Activated effector memory CD4-positive, alpha-beta T cell treated with Interleukin-2 at 50 U/mL for 16 hours (primary cell): Measurements from ENCODE around the gene SNX8.

ENCODE experiments used
- DNase-seq: peaks from one replicate; pipeline ENCODE4 v3.0.0-alpha.2; 2020

Gene SNX8

DNA sequence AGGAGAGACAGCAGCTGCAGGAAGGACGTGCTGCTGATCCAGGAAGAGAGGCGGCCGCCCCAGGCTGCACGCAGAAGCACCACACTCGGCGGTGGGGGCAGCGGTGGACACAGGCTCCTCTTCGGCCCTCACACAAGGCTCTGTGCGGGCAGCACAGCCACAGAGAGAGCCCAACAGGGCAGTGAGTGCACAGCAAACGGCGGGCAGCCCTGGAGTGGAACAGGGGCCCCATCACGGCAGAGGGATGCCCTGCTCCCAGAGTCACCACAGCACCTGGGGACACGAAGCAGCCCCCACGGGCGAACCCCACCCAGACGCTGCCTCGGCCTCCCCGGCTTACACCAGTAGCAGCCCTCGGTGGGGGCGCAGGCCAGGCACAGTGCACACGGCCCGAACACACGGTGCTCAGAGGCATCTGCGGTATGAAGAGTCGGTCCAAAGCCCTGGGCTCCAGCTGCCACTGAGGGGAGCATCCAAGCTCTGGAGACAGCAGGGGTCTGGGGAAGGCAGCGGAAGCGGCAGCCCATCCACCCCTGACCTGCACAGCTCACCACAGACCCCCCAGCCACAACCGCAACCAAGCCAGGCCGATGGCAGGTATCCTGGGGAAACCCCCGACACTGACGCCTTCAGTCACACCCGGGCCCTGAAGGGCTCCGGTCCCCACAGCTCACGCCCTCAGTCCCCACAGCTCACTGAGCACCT, 55.4 kb downstream of the SNX8 start:
- DNase-seq, result no peak

DNA sequence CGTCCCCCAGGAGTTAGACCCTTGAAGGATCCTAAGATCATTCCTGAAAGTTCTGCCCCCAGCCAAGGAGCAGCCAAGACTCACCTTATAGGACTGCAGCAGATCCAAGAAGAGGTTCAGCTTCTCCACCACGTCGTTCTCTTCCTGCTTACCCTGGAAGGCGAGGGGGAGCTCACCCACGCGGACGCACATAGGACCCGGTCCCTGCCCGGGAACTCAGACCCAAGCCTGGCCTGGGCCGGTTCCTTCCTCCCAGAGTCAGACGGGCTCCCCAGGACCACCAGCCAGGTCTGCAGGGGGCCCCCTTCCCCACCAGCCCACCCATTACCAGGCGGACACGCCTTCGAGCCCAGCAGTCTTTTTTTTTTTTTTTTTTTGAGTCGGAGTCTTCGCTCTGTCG, 56.6 kb downstream of the SNX8 start:
- DNase-seq, result no peak

DNA sequence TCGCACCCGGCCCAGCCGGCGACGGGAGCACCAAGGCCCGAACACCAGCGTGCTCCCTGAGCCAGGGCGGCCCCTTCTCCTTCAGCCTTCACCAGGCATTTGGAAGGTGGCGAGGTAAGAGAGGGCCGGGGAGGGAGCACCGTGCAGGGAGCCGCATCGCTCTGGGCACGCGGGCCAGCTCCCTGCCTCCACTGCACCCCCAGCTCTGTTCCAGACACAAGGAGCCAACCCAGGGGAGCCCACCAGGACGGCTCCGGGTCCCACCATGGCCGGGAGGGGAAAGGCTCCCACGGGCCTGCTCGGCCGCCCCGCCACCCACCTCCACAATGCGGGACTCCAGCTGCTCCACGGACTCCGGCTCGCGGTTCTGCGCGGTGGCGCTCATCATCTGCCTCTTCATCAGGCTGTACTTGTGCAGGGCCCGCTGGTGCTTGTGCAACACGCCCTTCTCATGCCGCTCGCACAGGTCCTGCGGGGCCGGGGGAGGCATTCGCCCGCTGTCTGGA, 57.1 kb downstream of the SNX8 start:
- no peak for DNase-seq

DNA sequence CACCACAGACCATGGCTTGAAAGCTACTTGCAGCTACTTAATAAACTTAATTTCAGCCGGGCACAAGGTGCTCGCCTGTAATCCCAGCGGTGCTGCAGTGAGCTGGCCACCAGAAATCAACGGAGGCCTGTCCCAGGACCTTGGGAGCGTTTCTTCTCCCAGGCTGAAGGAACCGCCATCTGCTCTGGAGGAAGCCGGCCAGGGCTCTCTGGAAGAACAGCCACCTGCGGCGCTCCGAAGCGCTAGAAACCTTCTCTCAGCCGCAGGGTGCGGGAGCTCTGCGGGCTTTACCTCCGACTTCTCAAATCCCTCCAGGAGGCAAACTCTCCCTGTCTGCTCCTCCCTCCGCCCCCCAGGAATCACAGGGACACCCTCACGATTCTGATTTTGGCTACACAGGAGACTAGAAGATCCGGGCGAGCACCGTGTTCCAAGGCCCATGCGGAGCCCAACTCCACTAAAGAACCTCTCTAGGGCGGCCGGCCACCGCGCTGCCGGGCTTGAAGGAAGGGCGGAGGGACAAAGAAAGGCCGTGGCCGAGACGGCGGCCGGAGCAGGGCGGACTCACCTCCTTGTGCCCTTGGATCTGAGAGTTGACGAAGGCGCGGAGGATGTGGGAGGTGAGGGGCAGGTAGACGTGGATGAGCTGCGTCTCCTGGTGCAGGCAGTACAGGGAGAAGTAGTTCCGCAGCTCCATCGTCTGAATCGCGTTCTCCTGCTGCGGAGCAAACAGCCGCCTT, 57.8 kb downstream of the SNX8 start:
- DNase-seq, result no peak

DNA sequence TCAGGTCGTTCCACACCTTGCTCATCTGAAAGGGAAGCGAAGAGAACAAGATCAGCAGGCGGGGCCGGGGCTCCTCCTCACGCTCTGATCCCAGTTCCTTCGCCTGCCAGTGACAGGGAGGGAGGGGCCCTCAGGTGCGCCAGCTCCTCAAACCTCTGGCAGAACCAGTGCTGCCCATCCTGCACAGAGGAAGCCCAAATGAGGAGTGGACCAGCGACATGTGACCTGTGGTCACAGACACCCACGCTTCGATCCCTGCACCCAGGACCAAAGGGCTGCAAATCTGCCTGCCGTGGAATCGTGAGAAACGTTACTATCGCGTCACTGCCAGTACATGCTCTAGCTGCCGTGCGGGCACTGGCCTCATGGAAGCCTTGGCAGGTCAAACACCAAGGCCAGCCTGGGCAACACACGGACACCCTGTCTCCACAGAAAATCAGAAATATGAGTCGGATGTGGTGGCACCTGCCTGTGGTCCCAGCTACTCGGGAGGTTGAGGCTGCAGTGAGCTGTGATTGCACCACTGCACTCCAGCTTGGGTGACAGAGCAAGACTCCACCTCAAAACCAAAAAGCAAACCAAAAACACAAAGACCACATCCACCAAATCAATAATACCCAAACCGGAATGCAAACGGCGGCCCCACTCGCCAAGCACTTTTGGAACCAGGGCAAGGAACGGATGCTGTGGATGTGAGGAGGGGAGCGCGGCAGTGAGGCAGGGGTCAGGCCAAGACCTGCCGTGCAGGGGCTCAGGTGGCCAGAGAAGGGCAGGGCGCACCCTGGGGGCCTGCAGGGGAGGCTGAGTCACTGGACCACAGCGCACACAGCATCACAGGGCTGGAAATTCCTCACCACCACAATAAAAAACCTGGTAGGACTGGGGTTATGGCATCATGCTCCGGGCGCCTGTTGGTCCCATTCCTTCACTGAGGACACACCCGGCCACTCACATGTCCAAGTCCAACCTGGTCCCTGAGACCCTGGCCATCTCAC, 58.8 kb downstream of the SNX8 start:
- DNase-seq, result no peak

DNA sequence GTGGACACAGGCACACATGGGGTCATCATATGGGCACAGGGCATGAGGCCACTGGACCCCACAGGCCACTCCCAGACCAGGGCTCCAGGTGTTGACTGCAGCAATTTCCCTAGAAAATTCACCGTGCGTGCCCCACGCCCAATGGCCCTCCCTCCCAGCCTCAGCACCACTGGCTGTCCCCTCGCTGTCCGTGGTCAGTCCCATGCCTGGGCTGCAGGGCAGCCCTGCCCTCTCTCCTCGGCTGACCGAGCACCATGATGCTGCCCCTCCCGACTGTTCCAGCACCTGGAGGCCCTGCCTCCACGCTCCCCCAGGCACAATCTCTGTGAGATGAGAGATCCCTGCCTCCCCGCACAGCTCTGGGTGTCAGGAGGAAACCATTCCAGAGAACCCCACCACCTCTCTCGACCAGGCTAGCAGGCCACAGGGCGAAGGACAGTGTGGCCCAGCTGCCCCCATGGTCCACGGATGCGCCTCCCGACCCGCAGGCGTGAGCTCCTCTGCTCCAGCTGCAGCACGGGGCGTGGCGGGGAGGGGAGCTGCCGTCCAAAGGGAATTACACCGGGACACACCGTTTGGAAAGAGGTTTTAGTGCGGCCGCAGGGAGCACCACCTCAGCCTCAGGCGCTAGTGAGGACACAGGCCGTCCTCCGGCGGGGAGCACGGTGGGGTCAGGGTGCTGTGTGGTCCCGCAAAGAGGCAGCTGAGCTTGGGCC, 59.7 kb downstream of the SNX8 start:
- no peak for DNase-seq

DNA sequence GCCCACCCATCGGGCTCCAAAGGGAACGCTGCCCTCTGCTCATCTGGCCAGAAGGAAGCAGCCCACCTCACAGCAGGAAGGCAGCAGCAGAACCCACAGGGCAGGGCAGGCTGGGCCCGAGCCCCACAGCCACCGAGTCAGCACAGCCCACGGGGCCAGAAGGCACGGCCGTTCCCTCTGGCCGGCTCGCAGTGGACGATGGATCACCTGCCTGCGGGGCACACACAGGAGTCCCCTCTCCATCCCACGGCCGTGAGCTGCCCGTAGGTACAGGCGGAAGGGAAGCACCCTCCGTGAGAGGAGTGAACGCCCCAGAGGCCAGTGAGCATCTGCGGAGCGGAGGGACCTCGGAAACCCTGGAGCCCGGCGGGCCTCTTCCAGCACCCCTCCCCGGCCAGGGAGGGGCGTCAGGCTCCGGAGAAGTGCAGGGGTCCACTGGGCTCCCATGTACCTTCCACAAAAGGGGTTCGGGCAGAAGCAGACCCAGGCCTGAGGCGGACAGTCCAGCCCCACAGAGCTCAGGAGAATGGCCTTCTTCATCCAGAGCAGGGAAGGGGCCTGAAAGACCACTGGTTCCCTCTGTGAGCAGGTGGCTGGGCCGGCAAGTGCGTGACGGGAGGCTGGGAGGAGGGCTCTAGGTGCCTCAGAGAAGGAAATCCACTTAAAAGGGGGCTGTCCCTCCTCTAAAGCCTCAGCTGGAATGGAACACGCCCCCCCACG, 60.6 kb downstream of the SNX8 start:
- no peak for DNase-seq

DNA sequence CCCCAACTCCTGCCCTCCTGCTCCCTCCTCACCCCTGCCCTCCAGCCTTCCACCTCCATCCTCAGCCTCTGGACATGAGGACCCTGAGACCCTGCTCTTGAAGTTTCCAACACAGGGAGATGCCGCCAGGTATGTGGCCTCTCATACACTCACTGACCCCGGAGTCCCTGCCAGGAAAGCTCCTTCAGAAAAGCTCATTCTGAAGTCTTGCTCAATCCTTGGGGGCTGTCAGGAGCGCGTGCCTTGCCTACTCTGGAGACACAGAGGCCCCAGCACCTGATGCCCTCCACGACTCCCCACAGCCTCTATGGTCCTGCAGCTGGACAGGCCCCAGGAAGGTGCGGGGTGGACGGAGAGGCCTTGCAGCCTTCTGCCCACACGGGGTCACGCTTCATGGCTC, 61.2 kb downstream of the SNX8 start:
- no peak for DNase-seq

DNA sequence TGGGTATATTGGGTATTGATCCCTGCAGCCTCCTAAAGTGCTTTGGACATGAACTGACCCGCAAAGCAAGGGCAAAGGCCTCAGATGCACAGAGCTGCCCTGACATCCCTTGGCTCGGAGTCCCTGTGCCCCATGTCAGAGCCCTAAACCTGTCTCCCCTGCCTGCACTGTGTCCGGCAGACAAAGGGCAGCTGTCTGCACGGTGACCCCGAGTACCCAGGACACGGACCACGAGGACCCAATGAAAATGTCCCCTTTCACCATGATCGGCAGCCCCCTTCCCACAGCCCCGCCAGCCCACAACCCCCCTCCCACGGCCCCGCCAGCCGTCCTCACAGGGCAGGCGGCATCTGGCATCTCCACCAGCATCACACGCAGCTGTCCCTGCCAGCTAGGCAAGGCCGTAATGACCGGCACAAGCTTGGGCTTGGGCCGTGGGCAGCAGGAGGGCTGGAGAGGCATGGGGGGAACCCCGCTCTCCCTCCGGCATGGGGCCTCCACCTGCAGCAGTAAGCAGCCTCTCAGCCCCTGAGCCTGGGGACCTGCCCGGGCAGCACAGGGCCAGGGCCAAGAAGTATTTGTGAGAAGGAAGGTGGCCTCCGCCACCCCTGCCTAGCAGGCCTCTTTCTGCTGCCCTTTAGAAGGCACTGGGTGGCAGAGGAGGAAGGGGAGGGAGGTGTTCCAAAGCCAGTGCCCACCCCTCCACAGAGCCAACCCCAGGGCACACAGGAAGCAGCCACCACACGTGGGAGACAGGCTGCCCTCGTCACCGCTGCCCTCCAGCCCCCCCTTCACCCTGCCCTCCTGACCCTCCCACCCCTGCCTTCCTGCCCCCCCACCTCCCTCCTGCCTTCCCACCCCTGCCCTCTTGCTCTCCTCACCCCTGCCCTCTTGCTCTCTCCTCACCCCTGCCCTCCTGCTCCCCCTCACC, 62.1 kb downstream of the SNX8 start:
- DNase-seq, result no peak

DNA sequence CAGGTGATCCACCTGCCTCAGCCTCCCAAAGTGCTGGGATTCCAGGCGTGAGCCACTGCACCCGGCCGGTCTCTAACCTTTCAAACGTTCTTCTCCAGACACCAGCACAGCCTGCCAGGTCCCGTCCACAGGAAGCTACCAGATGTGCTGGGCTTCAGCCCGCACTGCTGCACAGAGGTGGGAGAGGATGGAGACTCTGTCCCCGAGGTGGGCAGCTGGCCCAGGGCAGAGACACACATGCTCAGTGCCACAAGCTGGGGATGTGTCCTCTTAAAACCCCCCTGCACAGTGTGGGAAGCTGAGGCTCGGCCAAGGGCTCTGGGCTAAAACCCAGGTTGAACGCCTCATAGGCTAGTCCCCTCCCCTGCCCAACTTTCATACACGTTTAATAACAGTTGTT, 62.9 kb downstream of the SNX8 start:
- no peak for DNase-seq

DNA sequence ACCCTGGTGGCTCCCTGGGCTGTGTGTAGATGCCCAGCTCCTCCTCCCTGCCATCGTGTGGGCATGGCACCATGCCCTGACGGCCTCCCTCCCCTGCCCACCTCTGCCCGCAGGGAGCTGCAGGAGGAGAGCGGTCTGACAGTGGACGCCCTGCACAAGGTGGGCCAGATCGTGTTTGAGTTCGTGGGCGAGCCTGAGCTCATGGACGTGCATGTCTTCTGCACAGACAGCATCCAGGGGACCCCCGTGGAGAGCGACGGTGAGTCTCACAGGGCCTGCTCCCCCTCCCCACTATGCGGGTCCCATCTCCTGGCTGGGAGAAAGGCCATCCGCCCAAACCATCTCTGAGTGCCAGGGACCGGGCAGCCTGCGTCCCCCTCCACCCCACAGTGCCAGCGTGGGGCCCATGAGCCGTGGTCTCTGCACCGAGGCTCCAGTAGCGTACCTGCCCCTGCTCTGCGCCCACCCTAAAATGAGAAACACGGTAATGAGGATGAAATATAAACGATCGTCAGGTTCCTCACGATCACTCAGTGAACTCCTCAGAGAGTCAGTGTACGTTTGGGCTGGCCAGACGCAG, 64.4 kb downstream of the SNX8 start:
- no peak for DNase-seq

DNA sequence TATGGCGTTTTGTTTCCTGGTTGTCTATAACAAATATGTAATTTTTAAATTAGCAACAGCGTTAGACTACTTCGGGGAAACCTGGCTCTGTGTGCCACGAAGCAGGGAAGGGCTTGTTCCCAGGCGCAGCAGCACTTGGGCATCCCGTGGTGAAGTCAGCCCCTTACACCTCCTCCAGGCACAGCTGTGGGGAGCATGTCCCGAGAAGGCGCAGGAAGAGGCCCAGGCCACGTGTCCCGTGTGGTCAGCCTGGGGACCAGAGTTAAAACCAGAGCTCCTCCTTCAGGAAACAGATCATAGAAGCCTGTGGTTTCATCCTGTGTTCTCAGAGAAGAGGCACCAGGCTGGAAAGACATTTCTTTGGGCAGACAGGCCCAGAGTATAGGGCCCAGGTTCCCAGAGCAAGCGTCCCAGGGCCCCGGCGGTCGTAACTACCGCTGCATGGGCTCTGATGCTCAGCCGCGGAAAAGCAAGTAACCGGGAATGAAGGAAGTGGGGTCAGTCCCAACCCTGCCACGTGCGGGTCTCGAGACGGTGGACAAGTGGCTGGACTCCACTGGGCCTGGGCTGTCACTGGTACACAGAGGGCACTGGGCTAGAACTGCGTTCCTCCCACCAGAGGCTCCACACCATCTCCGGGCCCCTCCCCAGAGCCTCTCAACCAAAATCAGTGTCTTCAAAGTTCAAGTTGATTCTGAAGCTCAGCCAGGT, 65.1 kb downstream of the SNX8 start:
- no peak for DNase-seq

DNA sequence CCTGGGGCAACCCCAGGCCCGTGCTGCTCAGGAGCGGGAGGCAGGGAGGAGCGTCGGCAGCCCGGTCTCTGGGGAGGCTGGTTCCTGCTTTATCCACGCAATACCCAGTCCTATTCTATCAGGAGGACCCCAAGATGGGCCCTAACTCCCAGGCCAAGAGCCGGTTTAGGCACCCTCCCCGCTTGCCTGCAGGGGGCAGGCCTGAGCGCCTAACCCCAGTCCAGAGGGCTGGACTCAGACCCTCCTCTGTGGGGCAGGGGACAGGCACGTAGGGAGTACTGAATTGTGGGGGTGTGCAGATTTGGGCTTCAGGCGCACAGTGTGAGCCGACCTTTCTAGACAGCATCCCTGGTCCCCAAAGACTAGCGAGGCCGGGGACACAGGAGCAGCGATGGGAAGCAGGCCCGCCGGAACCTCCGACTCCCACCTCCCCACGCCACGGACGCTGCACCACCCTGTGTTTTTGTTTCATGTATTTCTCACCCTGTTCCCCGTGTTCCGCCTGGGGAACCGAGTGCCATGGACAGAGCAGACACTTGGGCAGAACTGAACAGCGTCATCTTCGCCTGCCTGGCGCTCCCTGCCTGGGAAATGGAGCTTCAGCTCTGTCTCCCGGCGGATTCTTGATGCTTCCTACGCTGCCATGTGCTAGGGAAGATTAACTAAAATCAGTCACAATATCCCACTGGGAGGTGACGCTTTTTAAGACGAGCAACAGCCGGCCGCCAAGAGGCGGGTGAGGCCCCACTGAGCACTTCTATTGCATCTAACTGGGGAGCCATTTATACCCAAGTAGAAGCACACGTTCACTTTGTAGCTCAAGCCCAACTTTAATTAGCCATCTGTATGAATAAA, 66.9 kb downstream of the SNX8 start:
- no peak for DNase-seq

DNA sequence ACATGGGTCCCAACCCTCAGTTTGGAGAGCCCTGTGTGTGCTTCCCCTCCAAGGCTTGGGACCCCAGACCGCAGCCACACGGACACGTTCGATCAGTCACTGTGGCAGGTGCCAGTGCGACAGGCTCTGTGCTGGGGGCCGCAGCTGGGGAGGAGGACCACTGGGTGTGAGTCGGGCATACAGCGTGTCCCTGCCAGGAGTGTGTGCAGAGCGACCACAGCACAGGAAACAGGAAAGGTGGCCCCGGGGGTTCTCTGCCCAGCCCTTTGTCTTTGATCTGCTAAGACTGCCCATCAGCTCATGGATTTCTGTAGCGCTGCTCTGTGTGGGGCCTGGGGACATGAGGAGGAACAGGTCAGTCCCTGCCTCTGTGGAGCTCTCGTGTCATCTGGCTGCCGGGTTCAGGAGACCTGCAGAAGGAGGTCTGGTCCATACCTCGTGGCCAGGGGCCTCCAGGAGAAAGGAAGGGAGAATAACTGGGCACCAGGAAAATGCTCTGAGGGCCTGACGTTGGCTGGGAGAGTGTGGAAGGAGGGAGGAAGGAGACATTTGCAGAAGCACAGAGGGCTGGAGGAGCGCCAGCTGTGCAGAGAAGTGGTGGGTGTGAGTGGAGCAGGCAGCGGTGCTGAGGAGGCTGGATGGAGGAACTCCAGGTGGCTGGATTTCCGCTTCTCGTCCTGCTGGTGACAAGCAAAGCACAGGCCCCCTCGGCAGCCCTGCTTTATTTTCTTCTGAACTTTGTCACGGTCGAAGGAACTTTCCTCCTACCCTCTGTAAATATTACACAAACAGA, 68.2 kb downstream of the SNX8 start:
- no peak for DNase-seq

DNA sequence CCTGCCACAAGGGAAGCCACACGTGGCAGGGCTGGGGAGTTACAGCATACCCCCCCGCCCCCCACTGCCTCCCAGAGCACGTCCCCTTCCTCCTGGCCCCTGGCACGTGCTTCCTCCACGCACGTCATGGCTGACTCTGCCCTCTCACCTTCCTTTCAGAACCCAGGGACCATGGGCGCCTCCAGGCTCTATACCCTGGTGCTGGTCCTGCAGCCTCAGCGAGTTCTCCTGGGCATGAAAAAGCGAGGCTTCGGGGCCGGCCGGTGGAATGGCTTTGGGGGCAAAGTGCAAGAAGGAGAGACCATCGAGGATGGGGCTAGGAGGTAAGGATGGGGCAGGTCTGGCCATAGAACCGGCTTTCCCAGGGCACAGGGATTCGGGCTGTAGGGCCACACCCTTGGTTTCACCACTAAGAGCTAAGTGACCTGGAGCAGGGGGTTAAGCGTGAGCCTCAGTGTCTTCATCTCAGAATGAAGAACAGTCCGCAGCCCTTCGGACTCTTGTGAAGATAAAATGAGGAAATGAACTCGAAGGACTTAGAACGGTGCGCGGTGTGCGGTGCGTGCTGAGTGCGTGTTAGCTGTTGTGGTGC, 69.7 kb downstream of the SNX8 start:
- no peak for DNase-seq

DNA sequence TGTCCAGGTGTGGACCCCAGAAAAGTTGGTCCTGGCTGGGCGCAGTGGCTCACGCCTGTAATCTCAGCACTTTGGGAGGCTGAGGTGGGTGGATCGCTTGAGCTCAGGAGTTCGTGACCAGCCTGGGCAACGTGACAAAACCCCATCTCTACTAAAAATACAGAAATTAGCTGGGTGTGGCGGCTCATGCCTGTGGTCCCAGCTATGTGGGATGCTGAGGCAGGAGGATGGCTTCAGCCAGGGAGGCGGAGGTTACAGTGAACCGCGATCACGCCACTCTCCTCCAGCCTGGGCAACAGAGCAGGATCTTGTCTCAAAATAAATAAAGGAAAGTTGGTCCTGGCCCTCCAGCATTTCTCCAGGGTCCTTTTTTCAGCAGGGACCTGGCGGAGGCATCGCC, 70.8 kb downstream of the SNX8 start:
- DNase-seq, result no peak
